SK-N-SH treated with all-trans-retinoic acid at 6 μM for 48 hours (cell line): ENCODE measurements around the gene PLA2G15.

ENCODE experiments used
- ARNTL ChIP-seq: fragments of 450-650 bp; formaldehyde crosslinking; IDR thresholded peaks from 2 replicates; pipeline ENCODE4 v1.5.0; 2020; ENCODE audit warnings: low read depth, mild to moderate bottlenecking, moderate library complexity, borderline replicate concordance
- BACH2 ChIP-seq: fragments of 250-450 bp; sonication (Bioruptor Pico); IDR thresholded peaks from 2 replicates; pipeline ENCODE4 v1.9.0; 2021; ENCODE audit warnings: mild to moderate bottlenecking, borderline replicate concordance
- GLIS3 ChIP-seq: fragments of 250-450 bp; sonication (Bioruptor Pico); IDR thresholded peaks from 2 replicates; pipeline ENCODE4 v1.5.0; 2020; ENCODE audit warnings: mild to moderate bottlenecking, moderate library complexity
- ISL1 ChIP-seq: fragments of 250-450 bp; sonication (Bioruptor Pico); IDR thresholded peaks from 2 replicates; pipeline ENCODE4 v2.1.2; 2022; ENCODE audit warnings: mild to moderate bottlenecking, moderate library complexity
- OSR1 ChIP-seq: fragments of 250-450 bp; sonication (Bioruptor Pico); IDR thresholded peaks from 2 replicates; pipeline ENCODE4 v1.8.0; 2022; ENCODE audit warnings: moderate library complexity, mild to moderate bottlenecking, inconsistent platforms
- RARB ChIP-seq: fragments of 250-450 bp; sonication (Bioruptor Pico); IDR thresholded peaks from 2 replicates; pipeline ENCODE4 v1.8.0; 2021; ENCODE audit warnings: mild to moderate bottlenecking, moderate library complexity
- TCF4 ChIP-seq: fragments of 250-450 bp; sonication (Bioruptor Pico); IDR thresholded peaks from 2 replicates; pipeline ENCODE4 v1.8.0; 2021; ENCODE audit warnings: mild to moderate bottlenecking, moderate library complexity, borderline replicate concordance
- ZFP3 ChIP-seq: fragments of 250-450 bp; sonication (Bioruptor Pico); IDR thresholded peaks from 2 replicates; pipeline ENCODE4 v1.5.0; 2020; ENCODE audit warnings: mild to moderate bottlenecking, moderate library complexity
- ZFP30 ChIP-seq: fragments of 450-650 bp; formaldehyde crosslinking; IDR thresholded peaks from 2 replicates; pipeline ENCODE4 v1.5.0; 2022; ENCODE audit warnings: mild to moderate bottlenecking, moderate library complexity
- ZNF565 ChIP-seq: fragments of 450-650 bp; formaldehyde crosslinking; conservative IDR thresholded peaks from 2 replicates; pipeline ENCODE4 v1.5.0; 2020; ENCODE audit warnings: low read depth, mild to moderate bottlenecking, moderate library complexity
- TF ChIP-seq, protein P1 (sequence below): fragments of 250-450 bp; sonication (Bioruptor Pico); IDR thresholded peaks from 2 replicates; pipeline ENCODE4 v1.8.0; 2021; ENCODE audit warnings: low read depth, mild to moderate bottlenecking, moderate library complexity, borderline replicate concordance
- TF ChIP-seq, protein P2 (sequence below): fragments of 250-450 bp; sonication (Bioruptor Pico); IDR thresholded peaks from 2 replicates; pipeline ENCODE4 v1.8.0; 2020; ENCODE audit warnings: mild to moderate bottlenecking, moderate library complexity, borderline replicate concordance
- TF ChIP-seq, protein P3 (sequence below): fragments of 250-450 bp; sonication (Bioruptor Pico); IDR thresholded peaks from 2 replicates; pipeline ENCODE4 v1.5.1; 2021; ENCODE audit warnings: mild to moderate bottlenecking, moderate library complexity

DNA sequence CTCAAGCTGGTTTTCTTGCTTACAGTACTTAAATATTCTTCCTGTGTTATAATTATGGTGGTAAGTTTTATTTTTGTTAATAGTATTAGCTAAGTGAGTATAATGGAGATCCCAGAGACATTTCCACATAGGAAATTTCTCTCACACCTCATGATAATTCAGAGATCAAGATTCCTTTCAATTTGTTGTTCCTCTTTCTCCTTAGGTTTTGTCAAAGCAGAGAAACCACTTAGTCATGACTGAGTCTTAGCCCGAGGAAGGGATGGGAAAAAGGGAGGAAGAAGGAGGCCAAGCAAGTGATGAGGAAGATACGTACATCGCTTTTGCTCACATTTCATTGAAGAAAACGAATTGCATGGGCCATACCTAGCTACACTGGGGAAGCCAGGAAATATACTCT, 27.7 kb upstream of the PLA2G15 start:
- TF ChIP-seq, protein P1, sequence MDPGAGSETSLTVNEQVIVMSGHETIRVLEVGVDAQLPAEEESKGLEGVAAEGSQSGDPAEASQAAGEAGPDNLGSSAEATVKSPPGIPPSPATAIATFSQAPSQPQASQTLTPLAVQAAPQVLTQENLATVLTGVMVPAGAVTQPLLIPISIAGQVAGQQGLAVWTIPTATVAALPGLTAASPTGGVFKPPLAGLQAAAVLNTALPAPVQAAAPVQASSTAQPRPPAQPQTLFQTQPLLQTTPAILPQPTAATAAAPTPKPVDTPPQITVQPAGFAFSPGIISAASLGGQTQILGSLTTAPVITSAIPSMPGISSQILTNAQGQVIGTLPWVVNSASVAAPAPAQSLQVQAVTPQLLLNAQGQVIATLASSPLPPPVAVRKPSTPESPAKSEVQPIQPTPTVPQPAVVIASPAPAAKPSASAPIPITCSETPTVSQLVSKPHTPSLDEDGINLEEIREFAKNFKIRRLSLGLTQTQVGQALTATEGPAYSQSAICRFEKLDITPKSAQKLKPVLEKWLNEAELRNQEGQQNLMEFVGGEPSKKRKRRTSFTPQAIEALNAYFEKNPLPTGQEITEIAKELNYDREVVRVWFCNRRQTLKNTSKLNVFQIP (CRISPR knock-in tag), result no peak
- TF ChIP-seq, protein P2, sequence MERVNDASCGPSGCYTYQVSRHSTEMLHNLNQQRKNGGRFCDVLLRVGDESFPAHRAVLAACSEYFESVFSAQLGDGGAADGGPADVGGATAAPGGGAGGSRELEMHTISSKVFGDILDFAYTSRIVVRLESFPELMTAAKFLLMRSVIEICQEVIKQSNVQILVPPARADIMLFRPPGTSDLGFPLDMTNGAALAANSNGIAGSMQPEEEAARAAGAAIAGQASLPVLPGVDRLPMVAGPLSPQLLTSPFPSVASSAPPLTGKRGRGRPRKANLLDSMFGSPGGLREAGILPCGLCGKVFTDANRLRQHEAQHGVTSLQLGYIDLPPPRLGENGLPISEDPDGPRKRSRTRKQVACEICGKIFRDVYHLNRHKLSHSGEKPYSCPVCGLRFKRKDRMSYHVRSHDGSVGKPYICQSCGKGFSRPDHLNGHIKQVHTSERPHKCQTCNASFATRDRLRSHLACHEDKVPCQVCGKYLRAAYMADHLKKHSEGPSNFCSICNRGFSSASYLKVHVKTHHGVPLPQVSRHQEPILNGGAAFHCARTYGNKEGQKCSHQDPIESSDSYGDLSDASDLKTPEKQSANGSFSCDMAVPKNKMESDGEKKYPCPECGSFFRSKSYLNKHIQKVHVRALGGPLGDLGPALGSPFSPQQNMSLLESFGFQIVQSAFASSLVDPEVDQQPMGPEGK (CRISPR knock-in tag), result no peak
- TF ChIP-seq ZFP3 (CRISPR knock-in tag) (no peak), RARB (CRISPR knock-in tag) (no peak), TCF4 (CRISPR knock-in tag) (no peak), ISL1 (CRISPR knock-in tag) (no peak), OSR1 (CRISPR knock-in tag) (no peak), BACH2 (CRISPR knock-in tag) (no peak), ARNTL (CRISPR knock-in tag) (no peak), GLIS3 (CRISPR knock-in tag) (no peak), ZFP30 (no peak), ZNF565 (CRISPR knock-in tag) (no peak)
- TF ChIP-seq, protein P3, sequence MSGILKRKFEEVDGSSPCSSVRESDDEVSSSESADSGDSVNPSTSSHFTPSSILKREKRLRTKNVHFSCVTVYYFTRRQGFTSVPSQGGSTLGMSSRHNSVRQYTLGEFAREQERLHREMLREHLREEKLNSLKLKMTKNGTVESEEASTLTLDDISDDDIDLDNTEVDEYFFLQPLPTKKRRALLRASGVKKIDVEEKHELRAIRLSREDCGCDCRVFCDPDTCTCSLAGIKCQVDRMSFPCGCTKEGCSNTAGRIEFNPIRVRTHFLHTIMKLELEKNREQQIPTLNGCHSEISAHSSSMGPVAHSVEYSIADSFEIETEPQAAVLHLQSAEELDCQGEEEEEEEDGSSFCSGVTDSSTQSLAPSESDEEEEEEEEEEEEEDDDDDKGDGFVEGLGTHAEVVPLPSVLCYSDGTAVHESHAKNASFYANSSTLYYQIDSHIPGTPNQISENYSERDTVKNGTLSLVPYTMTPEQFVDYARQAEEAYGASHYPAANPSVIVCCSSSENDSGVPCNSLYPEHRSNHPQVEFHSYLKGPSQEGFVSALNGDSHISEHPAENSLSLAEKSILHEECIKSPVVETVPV (CRISPR knock-in tag), result no peak
